ENCODE results near the gene ZNF205.
"Not testable (repeated sequence)": the region's sequence is repeated elsewhere in the genome, so short reads cannot be mapped to it uniquely, and the experiment has no call there.

Gene ZNF205

DNA sequence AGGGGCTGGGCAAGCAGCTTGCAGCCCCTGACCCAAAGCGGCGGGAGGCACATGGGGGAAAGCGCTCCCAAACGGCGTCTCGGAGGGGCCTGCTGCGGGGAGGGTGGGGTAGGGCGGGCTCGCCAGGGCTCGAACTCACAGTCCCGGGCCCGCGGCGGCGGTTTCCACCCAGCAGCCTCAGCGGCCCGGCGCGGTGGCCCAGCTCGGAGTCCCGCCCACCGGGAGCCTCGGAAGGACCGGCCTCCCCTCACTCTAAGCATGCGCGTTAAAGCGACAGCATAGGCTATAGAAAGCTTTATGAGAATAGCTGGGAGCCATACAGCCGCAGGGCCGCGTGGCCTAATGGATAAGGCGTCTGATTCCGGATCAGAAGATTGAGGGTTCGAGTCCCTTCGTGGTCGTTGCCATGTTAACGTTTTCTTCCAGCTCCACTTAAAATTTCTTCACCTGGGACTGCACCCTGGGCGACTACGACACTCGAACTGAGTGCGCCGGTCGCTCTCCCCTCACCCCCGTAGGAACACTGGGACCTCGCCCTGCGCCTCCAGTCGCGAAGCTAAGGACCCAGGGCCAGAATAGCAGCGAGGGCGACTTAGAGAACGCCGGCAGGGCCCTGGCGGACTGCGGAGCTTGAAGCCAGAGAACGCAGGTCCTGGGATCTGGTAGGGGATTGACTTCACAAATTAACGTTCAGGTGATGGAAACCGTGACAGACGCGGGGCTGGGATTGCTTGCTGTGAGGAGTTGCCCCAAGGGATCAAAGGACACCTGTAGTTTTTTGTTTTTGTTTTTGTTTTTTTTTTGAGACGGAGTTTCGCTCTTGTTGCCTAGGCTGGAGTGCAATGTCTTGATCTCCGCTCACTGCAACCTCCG is 38.2 kb downstream of the ZNF205 start:
- DNase-seq = peak; percentile 65 to 74

- peak; percentile 28 to 35 for DNase-seq
Measured at GRCh38 chr16:3152027-3152276, 39.6 kb downstream of the ZNF205 start.

GRCh38 chr16:3152277-3152990 is 40.0 kb downstream of the ZNF205 start:
- peak; percentile 51 to 57 for DNase-seq

GRCh38 chr16:3152991-3153368 is 40.6 kb downstream of the ZNF205 start:
- no peak for DNase-seq

DNA sequence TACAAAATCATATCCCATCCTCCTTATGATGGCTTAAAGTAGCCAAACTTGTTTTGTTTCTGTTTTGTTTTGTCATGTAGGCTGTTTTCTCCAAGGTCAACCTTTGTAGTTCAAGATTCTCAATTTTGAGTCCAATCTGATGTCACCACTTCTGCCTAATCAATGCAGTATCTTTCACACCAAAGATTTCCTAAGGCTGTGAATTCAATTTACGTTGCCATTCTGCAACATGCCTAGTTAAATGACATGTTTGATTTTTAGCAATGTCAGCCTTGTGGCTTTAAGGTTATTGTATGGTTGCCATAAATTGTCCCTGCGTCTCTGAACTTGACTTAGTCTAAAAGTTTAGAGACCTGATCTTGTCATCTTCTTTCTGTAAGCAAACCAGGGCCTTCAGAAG is 42.8 kb downstream of the ZNF205 start:
- DNase-seq = no peak

- no peak for DNase-seq
Measured at GRCh38 chr16:3155972-3156371, 43.6 kb downstream of the ZNF205 start.

DNA sequence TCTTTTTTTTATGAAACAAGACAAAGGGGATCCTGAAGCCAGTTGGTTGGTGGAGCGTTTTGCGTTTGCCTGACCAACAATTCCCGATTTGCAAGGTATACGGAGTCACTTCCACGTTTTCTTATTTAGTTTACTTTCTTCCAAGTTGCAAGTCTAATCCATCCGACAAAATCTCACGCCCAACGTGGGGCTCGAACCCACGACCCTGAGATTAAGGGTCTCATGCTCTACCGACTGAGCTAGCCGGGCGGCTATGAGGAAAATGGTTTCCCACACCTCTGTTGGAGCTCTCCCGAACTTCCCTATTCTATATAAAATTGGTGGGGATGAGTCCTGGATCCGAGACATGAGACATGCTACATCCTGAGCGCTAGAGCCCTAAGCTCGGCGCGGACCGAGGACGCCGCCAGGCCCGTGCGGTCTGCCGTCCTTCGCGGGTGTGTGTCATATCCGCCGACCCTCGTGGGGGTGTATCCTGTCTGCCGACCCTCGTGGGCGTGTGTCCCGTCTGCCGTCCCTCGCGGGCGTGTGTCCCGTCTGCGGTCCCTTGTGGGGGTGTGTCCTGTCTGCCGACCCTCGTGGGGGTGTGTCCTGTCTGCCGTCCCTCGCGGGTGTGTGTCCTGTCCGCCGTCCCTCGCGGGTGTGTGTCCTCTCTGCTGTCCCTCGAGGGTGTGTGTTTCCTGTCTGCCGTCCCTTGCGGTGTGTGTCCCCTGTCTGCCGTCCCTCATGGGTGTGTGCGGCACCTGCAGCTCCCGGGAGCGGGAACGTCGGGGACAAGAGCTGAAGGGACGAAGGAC is 45.0 kb downstream of the ZNF205 start:
- peak; percentile 49 to 52 for DNase-seq

DNA sequence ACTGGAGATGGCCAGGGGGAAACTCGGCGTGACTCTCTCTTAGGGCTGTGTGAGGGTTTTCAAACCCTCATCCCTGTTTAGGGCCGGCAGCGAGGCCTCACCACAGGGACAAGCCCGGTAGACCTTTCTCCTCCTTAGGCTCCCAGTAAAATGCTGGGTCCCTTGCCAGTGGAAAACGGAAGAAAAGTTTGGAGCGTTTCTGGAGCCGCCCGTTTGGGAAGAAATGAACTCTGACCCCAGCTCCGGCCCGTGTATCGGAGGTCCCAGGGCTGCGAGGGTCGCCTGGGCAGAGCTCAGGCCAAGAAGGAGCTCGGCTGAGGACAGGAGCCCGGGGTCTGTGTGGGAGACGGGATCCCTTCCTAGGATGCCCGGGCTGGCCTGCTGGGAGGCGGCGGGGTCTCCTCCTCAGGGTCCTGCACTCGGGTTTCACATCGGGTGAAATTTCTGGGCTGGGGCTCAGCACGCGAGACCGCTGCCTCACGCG is 45.7 kb downstream of the ZNF205 start:
- DNase-seq = no peak

GRCh38 chr16:3158510-3159314 is 46.3 kb downstream of the ZNF205 start:
- peak; percentile 37 to 55 for DNase-seq

DNA sequence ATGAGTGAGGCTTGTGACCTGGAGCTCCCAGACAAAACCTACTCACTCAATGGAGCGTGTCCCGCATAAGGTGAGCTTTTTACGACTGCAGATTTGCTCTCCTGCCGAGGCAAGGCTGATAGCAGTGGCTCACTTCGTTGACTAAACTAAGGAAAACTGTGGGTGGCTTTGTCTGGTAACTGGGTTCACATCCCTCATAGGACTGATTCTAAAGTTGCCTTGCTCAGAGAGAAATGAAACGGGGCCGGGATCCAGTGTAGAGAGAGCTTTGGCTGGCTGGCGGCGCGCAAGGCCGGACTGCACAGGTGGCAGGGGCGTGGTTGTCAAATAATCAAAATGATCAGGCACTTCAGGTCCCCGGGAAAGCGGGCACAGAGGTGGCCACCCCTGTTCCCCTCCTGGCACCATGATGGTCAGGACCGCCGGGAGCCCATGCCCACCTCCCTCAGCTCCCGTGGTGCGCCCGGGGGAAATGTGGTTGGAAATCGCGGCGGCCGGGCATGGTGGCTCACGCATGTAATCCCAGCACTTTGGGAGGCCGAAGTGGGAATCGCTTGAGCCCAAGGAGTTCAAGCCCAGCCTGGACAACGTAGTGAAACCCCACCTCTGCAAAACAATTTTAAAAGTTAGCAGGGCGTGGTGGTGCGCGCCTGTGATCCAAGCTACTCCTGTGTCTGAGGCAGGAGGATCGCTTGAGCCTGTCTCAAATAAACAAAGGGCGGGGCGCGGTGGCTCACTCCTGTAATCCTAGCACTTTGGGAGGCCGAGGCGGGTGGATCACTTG is 49.0 kb downstream of the ZNF205 start:
- no peak for DNase-seq

DNA sequence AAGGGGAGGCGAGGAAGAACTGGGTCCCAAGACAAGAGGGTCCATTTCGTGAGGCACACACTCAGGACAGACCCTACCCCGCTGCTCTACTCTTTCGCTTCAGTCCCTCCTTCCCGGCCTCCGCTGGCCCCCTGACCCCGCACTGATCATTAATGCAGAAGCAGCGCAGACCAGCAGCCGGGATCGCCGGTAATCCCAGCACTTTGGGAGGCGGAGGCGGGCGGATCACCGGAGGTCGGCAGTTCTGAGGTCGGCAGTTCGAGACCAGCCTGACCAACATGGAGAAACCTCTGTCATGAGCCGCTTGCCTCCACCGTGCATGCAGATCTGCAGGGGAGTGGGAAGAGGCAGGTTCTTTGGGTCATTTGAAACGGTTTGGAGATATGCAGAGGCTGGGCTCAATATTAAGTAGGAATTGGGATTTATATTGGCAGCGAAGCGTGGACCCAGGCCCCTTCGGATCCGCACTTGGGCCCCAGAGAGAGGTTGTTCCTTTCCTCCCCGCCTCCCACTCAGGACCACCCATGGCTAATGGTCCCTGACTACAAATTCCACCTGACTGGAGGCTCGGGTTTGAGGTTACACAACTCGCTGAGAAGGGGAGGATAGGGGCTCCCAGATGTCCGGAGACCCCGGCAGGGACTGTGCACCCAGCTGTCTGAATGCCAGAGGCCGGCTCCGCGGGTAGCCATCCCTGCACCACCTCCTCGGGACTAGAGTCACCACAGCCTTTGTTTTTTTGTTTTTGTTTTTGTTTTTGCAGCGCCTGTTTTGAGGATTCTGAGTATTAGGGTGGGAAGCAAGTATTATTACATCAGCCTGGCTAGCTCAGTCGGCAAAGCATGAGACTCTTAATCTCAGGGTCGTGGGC is 52.0 kb downstream of the ZNF205 start:
- DNase-seq = no peak

DNA sequence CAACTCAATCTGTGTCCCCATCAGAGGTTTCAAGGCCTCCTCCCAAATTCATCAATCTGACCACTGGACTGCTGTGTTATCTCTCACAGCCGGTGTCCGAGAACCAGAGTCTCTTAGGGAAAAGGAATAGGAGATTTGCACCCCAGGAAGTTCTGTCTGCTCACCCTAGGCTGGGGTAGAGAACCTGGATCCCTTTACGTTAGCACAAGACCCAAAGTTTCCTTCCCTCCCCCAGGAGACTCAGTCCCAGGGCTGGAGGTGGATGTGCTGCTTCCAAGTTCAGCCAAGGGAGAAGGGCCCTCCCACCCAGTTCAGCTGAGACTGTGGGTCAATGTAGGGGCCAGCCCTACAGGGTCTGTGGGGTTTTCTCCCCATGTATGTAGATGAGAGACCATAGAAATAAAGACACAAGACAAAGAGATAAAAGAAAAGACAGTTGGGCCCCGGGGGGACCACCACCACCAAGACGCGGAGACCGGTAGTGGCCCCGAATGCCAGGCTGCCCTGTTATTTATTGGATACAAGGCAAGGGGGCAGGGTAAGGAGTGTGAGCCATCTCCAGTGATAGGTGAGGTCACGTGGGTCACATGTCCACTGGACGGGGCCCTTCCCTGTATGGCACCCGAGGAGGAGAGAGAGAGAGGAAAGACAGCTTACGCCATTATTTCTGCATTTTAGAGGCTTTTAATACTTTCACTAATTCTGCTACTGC is 52.9 kb downstream of the ZNF205 start:
- DNase-seq = no peak

DNA sequence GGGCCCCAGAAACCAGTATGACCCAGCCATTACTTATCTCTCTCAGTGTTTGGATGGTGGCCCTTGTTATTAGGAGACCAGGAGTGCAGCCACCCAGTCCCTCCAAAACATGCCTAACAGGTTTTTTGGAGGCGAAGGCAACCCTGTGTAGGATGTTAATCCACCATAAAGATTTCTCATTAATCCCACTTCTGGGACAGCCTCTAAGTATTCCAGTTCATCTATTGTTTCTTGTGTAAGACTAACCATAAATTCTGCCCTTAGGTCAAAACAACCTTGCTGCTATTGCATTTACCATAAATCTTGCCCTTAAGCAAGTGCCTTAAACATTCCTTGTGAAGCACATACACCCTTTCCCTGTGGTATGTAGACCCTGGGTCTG is 54.1 kb downstream of the ZNF205 start:
- no peak for DNase-seq

GRCh38 chr16:3168729-3169128 is 56.3 kb downstream of the ZNF205 start:
- not testable (repeated sequence) for DNase-seq
